ENCODE results near the gene PSG1.
"Not testable (repeated sequence)": the region's sequence is repeated elsewhere in the genome, so short reads cannot be mapped to it uniquely, and the experiment has no call there.

PSG1 gene

DNA sequence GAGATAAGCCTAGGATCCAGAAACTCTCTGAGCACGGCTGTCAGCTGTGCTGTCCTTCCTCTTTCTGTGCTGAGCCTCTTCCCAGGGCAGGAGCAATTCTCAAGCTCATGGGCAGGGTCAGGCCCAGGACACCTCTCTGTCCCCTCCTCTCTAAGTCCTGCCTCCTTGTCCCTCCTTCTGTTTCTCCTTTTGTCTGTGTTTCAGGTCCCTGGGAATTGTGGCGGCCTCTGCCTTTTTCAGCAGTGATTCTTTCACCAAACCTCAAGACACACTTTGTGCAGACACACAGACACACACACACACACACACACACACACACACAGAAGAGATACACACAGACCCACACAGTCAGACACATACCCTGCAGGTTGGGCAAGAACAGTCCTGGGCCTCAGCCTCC, at the start of gene PSG1:
Gene PSG1, minus strand, starts transcription at position 101 of the 400 bp plus-strand sequence. CDS start 132 bp downstream, outside the sequence.
- no peak for DNase-seq (ENCODE audit: low spot score)

DNA sequence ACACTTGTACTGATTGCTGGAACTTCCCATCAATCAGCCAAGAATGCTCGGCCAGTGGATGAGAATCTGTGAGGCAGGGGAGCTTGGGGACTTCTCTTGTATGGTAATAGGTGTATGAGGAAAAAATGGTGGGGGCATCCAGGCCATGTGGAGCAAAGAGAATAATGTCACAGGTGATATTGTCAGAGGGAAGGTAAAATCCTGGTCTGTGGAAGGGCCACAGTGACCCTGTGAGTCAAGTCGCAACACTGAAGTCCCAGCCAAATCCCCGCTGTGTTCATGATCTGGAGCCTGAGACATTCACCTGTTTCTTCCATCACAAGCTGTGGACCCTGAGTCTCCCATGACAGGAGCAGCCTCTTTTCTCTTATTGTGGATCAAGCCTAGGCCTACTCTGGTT, 49.4 kb upstream of the PSG1 start:
- DNase-seq (ENCODE audit: low spot score): no peak

DNA sequence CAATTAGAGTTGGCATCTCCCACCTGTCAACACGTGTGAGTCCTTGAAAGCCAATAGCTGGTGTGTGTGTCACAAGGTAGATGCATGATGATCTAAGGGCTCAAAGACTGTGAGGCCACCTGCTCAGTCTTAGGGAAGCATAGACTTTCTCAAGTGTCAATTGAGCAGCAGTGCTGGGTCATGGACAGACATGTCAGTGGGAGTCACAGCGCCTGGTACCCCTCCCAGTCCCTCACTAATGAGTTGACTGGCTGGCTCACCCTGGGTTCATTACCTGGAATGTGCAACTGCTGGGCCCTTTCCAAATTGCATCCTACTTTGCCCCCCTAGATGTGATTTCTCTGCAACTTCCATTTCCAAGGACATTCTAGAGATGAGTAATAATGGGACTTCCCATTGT, 47.3 kb upstream of the PSG1 start:
- no peak for DNase-seq (ENCODE audit: low spot score)

GRCh38 chr19:42923106-42923505, 43.6 kb upstream of the PSG1 start:
- peak; percentile 2 for DNase-seq (ENCODE audit: low spot score)

GRCh38 chr19:42920971-42921370, 41.5 kb upstream of the PSG1 start:
- DNase-seq (ENCODE audit: low spot score): not testable (repeated sequence)

DNA sequence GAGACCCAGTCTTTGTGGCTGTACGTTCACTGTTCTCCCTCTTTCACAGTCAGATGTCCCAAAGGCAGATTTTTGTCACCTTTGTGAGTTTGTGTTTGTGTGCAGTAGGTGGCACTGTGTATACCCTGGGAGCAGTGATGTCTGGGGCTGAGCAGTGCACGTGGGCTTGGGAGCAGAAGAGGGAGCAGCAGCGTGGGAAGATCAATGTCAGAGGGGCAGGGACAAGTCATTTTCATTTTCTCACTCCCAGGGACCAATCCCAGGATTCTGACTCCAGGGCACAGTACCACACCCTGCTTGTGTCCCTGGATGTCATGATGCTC, 40.2 kb upstream of the PSG1 start:
- no peak for DNase-seq (ENCODE audit: low spot score)

DNA sequence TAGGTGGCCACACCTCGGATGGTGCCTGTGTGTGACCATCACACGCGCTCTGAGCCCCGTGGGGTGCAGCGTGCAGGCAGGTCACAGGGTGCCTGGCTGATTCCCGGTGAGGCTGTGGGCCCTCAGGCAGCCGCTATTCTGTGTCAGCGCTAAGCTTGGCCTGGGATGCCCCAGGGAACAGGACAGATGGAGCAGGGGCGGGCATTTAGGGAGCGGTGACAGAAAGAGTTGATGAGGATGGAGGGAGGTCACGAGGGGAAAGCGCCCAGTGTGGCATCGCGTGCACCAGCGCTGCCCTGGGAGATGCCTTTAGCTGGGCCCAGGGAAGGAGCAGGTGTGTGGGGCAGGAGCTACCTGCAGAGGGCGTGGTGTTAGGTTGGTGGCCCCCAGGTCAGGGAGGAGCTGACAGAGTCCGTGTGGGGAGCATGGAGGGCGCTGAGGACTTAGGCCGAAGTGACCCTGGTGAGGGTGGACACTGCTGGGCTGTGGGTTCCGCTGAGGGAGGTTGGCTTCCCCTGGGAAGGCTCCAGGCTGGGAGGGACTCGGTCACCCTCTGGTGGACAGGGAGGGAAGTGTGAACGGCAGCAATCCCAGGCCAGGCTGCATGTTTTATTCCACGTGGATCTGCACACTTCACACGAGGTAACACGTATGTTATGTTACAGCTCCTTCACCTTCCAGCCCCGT, 39.7 kb upstream of the PSG1 start:
- not testable (repeated sequence) for DNase-seq (ENCODE audit: low spot score)

- not testable (repeated sequence) for DNase-seq (ENCODE audit: low spot score)
Measured at GRCh38 chr19:42918377-42919069, 39.0 kb upstream of the PSG1 start.

DNA sequence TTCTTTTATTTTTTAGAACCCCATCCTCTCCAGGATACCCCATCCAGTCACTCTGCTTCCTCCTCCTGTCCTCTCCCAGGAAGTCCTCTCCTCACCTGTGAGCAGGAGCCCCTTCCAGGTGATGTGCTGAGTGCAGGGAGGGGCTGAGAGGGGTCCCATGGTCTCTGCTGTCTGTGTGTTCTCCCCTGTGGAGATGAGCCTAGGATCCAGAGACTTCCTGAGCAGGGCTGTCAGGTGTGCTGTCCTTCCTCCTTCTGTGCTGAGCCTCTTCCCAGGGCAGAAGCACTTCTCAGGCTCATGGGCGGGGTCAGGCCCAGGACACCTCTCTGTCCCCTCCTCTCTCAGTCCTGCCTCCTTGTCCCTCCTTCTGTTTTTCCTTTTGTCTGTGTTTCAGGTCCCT, 38.1 kb upstream of the PSG1 start, which contains the start of gene PSG6:
Gene PSG6, minus strand, starts transcription at position 261 of the 400 bp plus-strand sequence. Its CDS starts 102 bp downstream, at position 159.
- DNase-seq (ENCODE audit: low spot score): not testable (repeated sequence)

DNA sequence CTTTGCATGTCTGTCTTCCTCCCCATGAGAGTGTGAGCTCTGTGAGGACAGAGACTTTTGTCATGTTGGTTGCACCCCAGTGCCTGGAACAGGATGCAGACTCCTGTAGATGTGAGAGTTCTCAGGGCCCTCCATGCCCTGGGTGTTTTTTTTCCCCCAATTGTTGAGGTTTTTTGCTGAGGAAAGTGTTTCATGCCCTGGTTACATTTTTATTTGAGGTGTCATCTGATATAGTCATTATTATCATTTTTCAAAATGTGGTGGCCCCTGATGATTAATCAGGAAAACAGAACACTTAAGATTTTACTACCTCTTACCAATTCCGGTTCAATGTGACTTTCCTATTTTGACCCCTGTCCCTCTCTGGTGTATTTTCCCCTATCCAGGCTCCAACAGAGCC, 37.4 kb upstream of the PSG1 start:
- DNase-seq (ENCODE audit: low spot score): not testable (repeated sequence)

- DNase-seq (ENCODE audit: low spot score): not testable (repeated sequence)
Measured at GRCh38 chr19:42913516-42913915, 34.0 kb upstream of the PSG1 start.

GRCh38 chr19:42912941-42913340, 33.4 kb upstream of the PSG1 start:
- not testable (repeated sequence) for DNase-seq (ENCODE audit: low spot score)

DNA sequence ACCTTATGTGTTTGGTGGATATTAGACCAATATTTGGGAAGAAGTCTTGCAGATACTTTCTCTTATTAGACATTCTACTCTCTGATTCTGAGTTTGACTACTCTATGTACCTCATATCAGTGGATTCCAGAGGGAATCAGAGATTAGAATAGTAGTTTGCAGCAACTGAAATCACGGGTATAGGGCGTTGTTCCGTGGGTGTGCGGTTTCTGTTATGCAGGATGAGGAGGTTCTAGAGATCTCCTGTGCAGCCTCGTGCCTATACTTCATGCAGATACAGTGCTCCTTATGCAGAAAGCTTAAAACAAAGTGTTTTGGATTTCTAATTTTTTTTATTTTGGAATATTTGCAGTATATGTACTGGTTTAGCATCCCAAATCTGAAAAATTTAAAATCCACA, 32.2 kb upstream of the PSG1 start:
- DNase-seq (ENCODE audit: low spot score): not testable (repeated sequence)

- DNase-seq (ENCODE audit: low spot score): not testable (repeated sequence)
Measured at GRCh38 chr19:42906162-42906561, 26.6 kb upstream of the PSG1 start.

DNA sequence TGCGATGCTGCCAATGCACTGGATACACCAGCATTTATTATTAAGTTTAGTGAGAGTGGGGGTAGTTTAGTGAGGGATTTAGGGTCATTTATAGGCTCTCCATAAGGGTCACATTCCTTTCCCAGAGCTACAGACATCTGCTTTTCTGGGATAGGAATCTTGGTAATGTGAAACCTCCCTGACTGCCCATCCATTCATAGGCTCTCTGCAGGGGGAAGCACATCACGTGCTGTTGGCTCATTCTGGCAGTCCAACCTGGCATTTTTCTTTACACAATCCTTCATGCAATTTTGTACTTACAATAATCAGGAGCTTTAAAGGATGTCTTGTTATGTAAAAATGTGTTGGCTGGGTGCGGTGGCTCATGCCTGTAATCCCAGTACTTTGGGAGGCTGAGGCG, 21.0 kb upstream of the PSG1 start:
- not testable (repeated sequence) for DNase-seq (ENCODE audit: low spot score)

DNA sequence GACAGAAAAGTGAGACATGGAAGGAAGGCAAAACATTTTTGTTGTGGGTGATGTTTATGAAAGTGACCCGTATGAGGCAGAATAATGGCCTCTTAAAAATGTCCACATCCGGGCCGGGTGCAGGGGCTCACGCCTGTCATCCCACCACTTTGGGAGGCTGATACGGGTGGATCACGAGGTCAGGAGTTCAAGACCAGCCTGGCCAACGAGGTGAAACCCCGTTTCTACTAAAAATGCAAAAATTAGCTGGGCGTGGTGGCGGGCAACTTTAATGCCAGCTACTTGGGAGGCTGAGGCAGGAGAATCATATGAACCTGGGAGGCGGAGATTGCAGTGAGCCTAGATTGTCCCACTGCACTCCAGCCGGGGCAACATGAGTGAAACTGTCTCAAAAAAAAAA, 20.2 kb upstream of the PSG1 start:
- DNase-seq (ENCODE audit: low spot score): not testable (repeated sequence)

DNA sequence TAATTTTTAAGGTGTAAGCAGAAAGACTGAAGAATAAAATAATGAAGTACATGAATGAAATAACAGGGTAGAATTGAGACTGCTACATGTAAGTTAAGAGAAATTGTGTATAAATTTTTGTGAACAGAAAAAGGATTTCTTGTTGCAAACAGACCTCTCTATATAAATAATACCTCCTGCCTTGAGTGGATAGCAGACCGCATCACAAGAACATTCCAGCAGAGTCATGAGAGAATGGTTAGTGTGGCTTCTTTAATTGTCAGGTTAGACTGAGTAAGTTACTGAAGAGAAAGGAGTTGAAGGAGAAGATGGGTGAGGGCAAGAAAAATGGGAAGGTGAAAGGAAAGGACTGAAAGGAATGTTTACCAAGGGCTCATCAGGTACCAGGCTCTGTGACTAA, 19.6 kb upstream of the PSG1 start:
- not testable (repeated sequence) for DNase-seq (ENCODE audit: low spot score)

DNA sequence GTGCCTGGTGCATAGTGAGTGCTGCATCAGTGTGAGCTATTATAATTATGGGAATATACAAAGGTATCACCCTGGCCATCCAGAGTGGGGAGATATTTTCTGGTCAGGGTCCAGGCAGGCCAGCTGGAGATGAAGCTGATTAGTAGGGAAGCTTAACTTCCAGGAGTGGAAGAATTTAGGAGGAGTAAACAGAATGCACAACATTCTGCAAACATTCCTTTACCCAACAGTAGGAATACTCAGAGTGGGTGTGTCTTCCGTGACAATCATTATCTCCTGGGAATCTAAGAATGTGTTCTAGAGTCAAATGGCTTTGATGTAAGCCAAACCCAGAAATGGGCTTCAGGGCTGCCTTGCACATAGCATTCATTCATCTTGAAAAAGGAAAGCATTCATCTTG, 19.1 kb upstream of the PSG1 start:
- DNase-seq (ENCODE audit: low spot score): not testable (repeated sequence)

DNA sequence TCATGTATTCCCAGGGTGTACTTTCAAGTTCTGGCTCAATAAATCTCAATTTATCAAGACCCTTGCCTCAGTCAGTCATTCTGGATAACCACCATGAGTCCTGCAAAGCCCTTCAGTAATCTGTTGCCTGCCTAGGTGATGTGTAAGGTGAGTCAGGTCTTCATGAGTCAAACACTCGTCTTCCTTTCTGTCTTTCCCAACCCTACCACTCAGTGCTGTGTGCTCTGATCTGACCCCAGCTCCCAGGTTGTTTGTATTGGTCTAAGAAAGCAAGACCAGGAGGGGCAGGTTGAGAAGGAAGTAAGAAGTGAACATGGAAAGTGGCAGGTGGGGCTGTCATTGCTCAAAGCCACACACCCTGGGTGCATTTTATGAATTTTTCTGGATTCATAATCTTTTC, 18.2 kb upstream of the PSG1 start:
- not testable (repeated sequence) for DNase-seq (ENCODE audit: low spot score)

- DNase-seq (ENCODE audit: low spot score): not testable (repeated sequence)
Measured at GRCh38 chr19:42890446-42890845, 10.9 kb upstream of the PSG1 start.

DNA sequence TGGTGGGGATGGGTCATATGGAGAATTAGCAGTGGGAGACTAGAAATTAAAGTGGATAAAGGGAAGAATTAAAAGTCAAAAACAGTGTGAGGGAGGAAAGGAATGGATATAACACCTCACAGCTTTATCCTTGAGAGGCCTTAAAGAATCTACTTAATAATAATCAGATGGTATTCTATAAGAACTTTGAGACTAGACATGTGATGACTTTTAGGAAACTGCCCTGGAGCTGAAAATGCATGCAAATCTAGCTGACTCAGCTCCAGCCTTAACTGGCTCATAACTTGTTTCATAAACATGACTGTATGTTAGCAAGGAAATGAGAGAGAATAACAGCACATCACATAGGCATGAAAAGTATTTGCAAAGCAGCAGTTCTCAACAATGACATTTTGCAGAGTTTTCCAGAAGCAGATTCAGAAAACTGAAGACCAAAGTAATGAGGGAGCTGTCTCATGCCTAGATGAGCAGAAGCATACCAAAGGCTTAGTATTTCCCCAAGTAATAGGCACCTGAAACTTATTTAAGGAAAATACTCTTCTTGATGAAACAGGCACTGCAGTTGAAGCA, 8.4 kb upstream of the PSG1 start:
- DNase-seq (ENCODE audit: low spot score): not testable (repeated sequence)

GRCh38 chr19:42882730-42883129, 3.2 kb upstream of the PSG1 start:
- DNase-seq (ENCODE audit: low spot score): not testable (repeated sequence)

GRCh38 chr19:42882010-42882409, 2.5 kb upstream of the PSG1 start:
- not testable (repeated sequence) for DNase-seq (ENCODE audit: low spot score)
